Kidney epithelial cell (primary cell): Measurements from ENCODE around the gene CD300C. TPM values are rescaled to one million over a fixed set of nuclear protein-coding genes. Genes with fewer than 3 reads are reported as not detected.

ENCODE experiments used
- DNase-seq: peaks from one replicate; pipeline ENCODE4 v3.0.0-alpha.2; 2010; ENCODE audit warnings: low read depth
- H3K27me3 ChIP-seq: 2 replicates; pipeline ENCODE4 v1.6.0; 2011; ENCODE audit warnings: low read length; ENCODE audit not compliant: control insufficient read depth, insufficient read depth
- H3K36me3 ChIP-seq: 2 replicates; pipeline ENCODE4 v1.5.1; 2011; ENCODE audit warnings: low read length; ENCODE audit not compliant: control insufficient read depth, insufficient read depth
- H3K4me3 ChIP-seq: 2 replicates; pipeline ENCODE4 v1.5.1; 2011; ENCODE audit warnings: low read depth, mild to moderate bottlenecking, control low read depth, low read length
- CTCF ChIP-seq: IDR thresholded peaks from 2 replicates; pipeline ENCODE4 v1.5.1; 2011; ENCODE audit warnings: mild to moderate bottlenecking, moderate library complexity, low read length, control low read depth, inconsistent platforms; ENCODE audit not compliant: insufficient read depth, poor library complexity, severe bottlenecking
- total RNA-seq: library from RNA; depleted of rRNA; stranded (reverse); fragments of >200 nt; gene quantifications from 2 replicates; pipeline ENCODE4 v1.2.3, GENCODE V29; 2015

Gene CD300C
- total RNA-seq, 1 donor from 2014 or later: not detected

DNA sequence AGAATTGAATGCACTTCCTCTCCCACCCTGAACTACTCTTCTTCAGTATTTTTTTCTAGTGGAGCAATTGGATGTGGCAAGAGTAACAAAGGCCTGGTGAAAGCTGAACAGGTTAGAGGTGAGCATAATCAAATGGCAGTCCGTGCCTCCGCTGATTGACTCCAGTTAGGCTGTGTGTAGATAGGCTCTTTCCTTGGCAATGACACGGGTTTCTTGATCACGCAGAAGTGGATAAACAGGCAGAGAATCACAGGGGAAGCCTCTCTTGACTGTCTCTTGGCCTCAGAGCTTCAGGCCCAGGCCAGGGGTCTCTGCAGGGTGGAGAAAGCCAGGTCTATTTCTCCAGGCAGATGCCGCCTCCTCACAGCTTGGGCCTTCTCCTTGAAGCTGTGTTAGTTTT, 18.8 kb downstream of the CD300C start:
- Histone ChIP-seq H3K36me3 (no peaks in the 10 kb centered on the region), H3K27me3 (no peaks in the 10 kb centered on the region), H3K4me3 (no peak overlapping the region)
- no peak for TF ChIP-seq CTCF
- no peak for DNase-seq

DNA sequence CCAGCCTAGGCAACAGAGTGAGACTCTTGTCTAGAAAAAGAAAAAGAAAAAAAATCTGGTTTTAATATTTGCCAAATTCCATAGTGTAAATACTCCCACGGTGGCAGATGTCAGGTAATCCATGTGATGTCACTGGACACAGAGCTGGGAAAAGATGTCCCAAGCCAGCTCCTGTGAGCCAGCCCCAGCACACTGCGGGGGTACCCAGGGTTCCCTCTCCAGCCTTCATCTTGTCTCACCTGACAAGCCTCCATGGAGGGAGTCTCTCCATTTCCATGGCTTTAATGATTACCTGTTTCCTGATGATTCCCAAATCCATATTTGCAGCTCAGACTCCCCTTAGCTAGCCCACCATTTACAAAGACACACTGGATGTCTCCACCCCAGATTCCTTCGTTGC, 19.2 kb downstream of the CD300C start:
- Histone ChIP-seq H3K4me3 (no peak overlapping the region), H3K36me3 (no peaks in the 10 kb centered on the region), H3K27me3 (no peaks in the 10 kb centered on the region)
- DNase-seq: no peak
- TF ChIP-seq CTCF: no peak

DNA sequence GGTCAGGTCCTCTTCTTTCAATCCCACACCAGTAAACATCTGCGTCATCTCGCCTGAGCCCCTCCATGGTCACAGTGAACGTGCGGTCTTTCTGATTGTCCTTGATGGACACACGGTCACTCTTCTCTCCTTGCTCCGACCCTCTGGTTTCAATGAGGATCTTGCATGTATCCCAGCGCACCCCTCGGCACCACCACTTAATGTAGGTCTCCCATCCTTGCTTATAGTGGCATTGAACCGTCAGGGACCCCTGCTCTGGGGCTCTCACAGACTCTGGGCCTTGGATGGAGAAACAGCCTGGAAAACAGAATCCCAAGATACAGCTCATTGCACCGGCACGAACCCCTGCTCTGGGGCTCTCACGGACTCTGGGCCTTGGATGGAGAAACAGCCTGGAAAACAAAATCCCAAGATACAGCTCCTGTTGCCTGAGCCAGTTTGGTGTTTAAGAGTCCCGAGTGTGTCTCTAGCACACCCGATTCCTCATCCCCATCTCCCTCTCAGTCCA, 20.1 kb downstream of the CD300C start:
- no peak for TF ChIP-seq CTCF
- DNase-seq: no peak
- Histone ChIP-seq H3K36me3 (no peaks in the 10 kb centered on the region), H3K4me3 (no peak overlapping the region), H3K27me3 (no peaks in the 10 kb centered on the region)

DNA sequence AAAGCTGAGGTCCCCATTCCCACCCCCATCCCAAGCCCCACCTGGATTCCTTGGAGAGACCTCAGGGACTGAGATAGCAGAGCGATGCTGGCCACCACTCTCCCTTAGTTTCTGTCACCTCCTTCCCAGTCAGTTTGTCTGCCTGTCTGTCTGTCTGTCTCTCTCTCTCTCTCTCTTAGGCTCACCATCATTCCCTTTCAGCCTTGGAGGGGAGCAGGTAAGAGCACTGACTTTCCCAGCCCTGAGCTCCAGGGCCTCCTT, 20.5 kb downstream of the CD300C start:
- H3K36me3 ChIP-seq: no peaks in the 10 kb centered on the region
- DNase-seq: no peak
- H3K4me3 ChIP-seq: no peak overlapping the region
- H3K27me3 ChIP-seq: no peaks in the 10 kb centered on the region
- no peak for TF ChIP-seq CTCF

- DNase-seq: no peak
- no peak for TF ChIP-seq CTCF
- no peak overlapping the region for H3K4me3 ChIP-seq
- no peaks in the 10 kb centered on the region for H3K27me3 ChIP-seq
- H3K36me3 ChIP-seq: no peaks in the 10 kb centered on the region
Observed at GRCh38 chr17:74524653-74525464, 21.1 kb downstream of the CD300C start.

GRCh38 chr17:74523308-74523707, 22.6 kb downstream of the CD300C start:
- no peaks in the 10 kb centered on the region for H3K27me3 ChIP-seq

More at GRCh38 chr17:74523308-74523707, 22.6 kb downstream of the CD300C start:
- TF ChIP-seq CTCF: no peak
- no peaks in the 10 kb centered on the region for H3K36me3 ChIP-seq
- no peak overlapping the region for H3K4me3 ChIP-seq
- no peak for DNase-seq
